Measurements from ENCODE around the gene TRIO.

GRCh38 chr5:14396737-14397136, 253.6 kb downstream of the TRIO start:
- TF ChIP-seq, protein P1, sequence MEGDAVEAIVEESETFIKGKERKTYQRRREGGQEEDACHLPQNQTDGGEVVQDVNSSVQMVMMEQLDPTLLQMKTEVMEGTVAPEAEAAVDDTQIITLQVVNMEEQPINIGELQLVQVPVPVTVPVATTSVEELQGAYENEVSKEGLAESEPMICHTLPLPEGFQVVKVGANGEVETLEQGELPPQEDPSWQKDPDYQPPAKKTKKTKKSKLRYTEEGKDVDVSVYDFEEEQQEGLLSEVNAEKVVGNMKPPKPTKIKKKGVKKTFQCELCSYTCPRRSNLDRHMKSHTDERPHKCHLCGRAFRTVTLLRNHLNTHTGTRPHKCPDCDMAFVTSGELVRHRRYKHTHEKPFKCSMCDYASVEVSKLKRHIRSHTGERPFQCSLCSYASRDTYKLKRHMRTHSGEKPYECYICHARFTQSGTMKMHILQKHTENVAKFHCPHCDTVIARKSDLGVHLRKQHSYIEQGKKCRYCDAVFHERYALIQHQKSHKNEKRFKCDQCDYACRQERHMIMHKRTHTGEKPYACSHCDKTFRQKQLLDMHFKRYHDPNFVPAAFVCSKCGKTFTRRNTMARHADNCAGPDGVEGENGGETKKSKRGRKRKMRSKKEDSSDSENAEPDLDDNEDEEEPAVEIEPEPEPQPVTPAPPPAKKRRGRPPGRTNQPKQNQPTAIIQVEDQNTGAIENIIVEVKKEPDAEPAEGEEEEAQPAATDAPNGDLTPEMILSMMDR (optimal IDR thresholded peaks at IDR 0.05 in 1 of 3, IDR thresholded peaks at IDR 0.05 in 1 of 3, conservative IDR thresholded peaks at IDR 0.05 in 1 of 3; ENCODE audit: extremely low read depth in 1 of 3, insufficient read depth in 2 of 3, low read length in 3 of 3), result no peak
- no peak for TF ChIP-seq EZH2 (IDR thresholded peaks at IDR 0.05; ENCODE audit: low read length)

All from keratinocyte (primary cell).